KMS-11 (cell line): Measurements from ENCODE around the gene SYT2.
"Not testable (repeated sequence)": the region's sequence is repeated elsewhere in the genome, so short reads cannot be mapped to it uniquely, and the experiment has no call there.

ENCODE experiments used
- H2AFZ ChIP-seq: fragments of 200-600 bp; sonication (generic); 2 replicates; pipeline ENCODE4 v1.6.1; 2016; ENCODE audit warnings: antibody characterized with exemption, mixed run types, low read depth
- H3K27ac ChIP-seq: fragments of 200-600 bp; sonication (generic); 2 replicates; pipeline ENCODE4 v1.6.1; 2016; ENCODE audit warnings: mild to moderate bottlenecking, mixed run types
- H3K27me3 ChIP-seq: fragments of 200-600 bp; sonication (generic); 2 replicates; pipeline ENCODE4 v1.6.1; 2017; ENCODE audit warnings: mild to moderate bottlenecking, low read depth, mixed run types, moderate library complexity; ENCODE audit not compliant: insufficient read depth
- H3K36me3 ChIP-seq: fragments of 200-600 bp; sonication (generic); 2 replicates; pipeline ENCODE4 v1.6.1; 2017; ENCODE audit warnings: mild to moderate bottlenecking, mixed run types; ENCODE audit not compliant: insufficient read depth
- H3K4me1 ChIP-seq: fragments of 200-600 bp; sonication (generic); 2 replicates; pipeline ENCODE4 v1.6.1; 2016; ENCODE audit warnings: mild to moderate bottlenecking, low read depth, mixed run types; ENCODE audit not compliant: poor library complexity, severe bottlenecking
- H3K4me2 ChIP-seq: fragments of 200-600 bp; sonication (generic); 2 replicates; pipeline ENCODE4 v1.7.0; 2016; ENCODE audit warnings: mild to moderate bottlenecking, mixed run types
- H3K4me3 ChIP-seq: fragments of 200-600 bp; sonication (generic); IDR thresholded peaks from 2 replicates; pipeline ENCODE4 v1.6.1; 2017; ENCODE audit warnings: low read depth, low read length, mixed read lengths; ENCODE audit not compliant: insufficient read depth
- H3K79me2 ChIP-seq: fragments of 200-600 bp; sonication (generic); 2 replicates; pipeline ENCODE4 v1.6.1; 2016; ENCODE audit warnings: low read depth, mixed run types; ENCODE audit not compliant: insufficient read depth
- H3K9ac ChIP-seq: fragments of 200-600 bp; sonication (generic); 2 replicates; pipeline ENCODE4 v1.6.1; 2016; ENCODE audit warnings: mild to moderate bottlenecking, mixed run types
- H4K20me1 ChIP-seq: fragments of 200-600 bp; sonication (generic); 2 replicates; pipeline ENCODE4 v1.6.1; 2016; ENCODE audit warnings: mild to moderate bottlenecking, mixed run types; ENCODE audit not compliant: insufficient read depth
- TF ChIP-seq, protein P1 (sequence below): fragments of 200-600 bp; sonication (generic); conservative IDR thresholded peaks from 2 replicates; pipeline ENCODE4 v1.6.1; 2017; ENCODE audit warnings: low read depth, mild to moderate bottlenecking, antibody characterized with exemption, low read length, moderate library complexity, mixed read lengths

SYT2 gene

GRCh38 chr1:202616355-202616915, 93.8 kb downstream of the SYT2 start:
- H3K4me2 ChIP-seq: no peak overlapping the region
- H3K27ac ChIP-seq: no peak overlapping the region
- H3K9ac ChIP-seq: no peak overlapping the region
- no peaks in the 10 kb centered on the region for H3K27me3 ChIP-seq
- H3K79me2 ChIP-seq: no peaks in the 10 kb centered on the region
- TF ChIP-seq, protein P1, sequence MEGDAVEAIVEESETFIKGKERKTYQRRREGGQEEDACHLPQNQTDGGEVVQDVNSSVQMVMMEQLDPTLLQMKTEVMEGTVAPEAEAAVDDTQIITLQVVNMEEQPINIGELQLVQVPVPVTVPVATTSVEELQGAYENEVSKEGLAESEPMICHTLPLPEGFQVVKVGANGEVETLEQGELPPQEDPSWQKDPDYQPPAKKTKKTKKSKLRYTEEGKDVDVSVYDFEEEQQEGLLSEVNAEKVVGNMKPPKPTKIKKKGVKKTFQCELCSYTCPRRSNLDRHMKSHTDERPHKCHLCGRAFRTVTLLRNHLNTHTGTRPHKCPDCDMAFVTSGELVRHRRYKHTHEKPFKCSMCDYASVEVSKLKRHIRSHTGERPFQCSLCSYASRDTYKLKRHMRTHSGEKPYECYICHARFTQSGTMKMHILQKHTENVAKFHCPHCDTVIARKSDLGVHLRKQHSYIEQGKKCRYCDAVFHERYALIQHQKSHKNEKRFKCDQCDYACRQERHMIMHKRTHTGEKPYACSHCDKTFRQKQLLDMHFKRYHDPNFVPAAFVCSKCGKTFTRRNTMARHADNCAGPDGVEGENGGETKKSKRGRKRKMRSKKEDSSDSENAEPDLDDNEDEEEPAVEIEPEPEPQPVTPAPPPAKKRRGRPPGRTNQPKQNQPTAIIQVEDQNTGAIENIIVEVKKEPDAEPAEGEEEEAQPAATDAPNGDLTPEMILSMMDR: no peak
- H4K20me1 ChIP-seq: no peaks in the 10 kb centered on the region
- H3K36me3 ChIP-seq: no peaks in the 10 kb centered on the region
- H3K4me3 ChIP-seq: no peak overlapping the region
- no peak overlapping the region for H2AFZ ChIP-seq
- peaks cover 26% of the 10 kb centered on the region for H3K4me1 ChIP-seq

GRCh38 chr1:202615501-202616354, 94.5 kb downstream of the SYT2 start:
- H3K9ac ChIP-seq: no peak overlapping the region
- no peaks in the 10 kb centered on the region for H4K20me1 ChIP-seq
- no peaks in the 10 kb centered on the region for H3K79me2 ChIP-seq
- H3K27ac ChIP-seq: no peak overlapping the region
- peaks cover 26% of the 10 kb centered on the region for H3K4me1 ChIP-seq
- no peak overlapping the region for H2AFZ ChIP-seq
- no peaks in the 10 kb centered on the region for H3K27me3 ChIP-seq
- TF ChIP-seq, protein P1: no peak
- H3K36me3 ChIP-seq: no peaks in the 10 kb centered on the region
- H3K4me3 ChIP-seq: no peak overlapping the region
- H3K4me2 ChIP-seq: peak overlapping the region; percentile 61

- peaks cover 26% of the 10 kb centered on the region for H3K4me1 ChIP-seq
- H3K27ac ChIP-seq: not testable (repeated sequence)
Measured at GRCh38 chr1:202615208-202615500, 95.1 kb downstream of the SYT2 start.

GRCh38 chr1:202614363-202615207, 95.7 kb downstream of the SYT2 start:
- H3K36me3 ChIP-seq, H4K20me1 ChIP-seq, H3K4me3 ChIP-seq, H2AFZ ChIP-seq, H3K27ac ChIP-seq, H3K9ac ChIP-seq, H3K27me3 ChIP-seq, H3K79me2 ChIP-seq: not testable (repeated sequence)
- H3K4me2 ChIP-seq: peak overlapping the region; percentile 61; the same call in 1 of the 2 replicates
- TF ChIP-seq, protein P1: peak; percentile 32; the same call in 1 of the 2 replicates
- H3K4me1 ChIP-seq: peaks cover 25% of the 10 kb centered on the region

More at GRCh38 chr1:202615208-202615500, 95.1 kb downstream of the SYT2 start:
- not testable (repeated sequence) for H3K4me3 ChIP-seq, H3K9ac ChIP-seq, H3K36me3 ChIP-seq, H4K20me1 ChIP-seq, H2AFZ ChIP-seq, H3K79me2 ChIP-seq, H3K27me3 ChIP-seq
- H3K4me2 ChIP-seq: peak overlapping the region; percentile 61
